Measurements from ENCODE around the gene ABHD5. TPM values are rescaled to one million over a fixed set of nuclear protein-coding genes. Genes with fewer than 3 reads are reported as not detected.
"Not testable (repeated sequence)": the region's sequence is repeated elsewhere in the genome, so short reads cannot be mapped to it uniquely, and the experiment has no call there.

ABHD5 gene
- 10 to 100 TPM; 28.6 to 48.5 TPM for total RNA-seq

DNA sequence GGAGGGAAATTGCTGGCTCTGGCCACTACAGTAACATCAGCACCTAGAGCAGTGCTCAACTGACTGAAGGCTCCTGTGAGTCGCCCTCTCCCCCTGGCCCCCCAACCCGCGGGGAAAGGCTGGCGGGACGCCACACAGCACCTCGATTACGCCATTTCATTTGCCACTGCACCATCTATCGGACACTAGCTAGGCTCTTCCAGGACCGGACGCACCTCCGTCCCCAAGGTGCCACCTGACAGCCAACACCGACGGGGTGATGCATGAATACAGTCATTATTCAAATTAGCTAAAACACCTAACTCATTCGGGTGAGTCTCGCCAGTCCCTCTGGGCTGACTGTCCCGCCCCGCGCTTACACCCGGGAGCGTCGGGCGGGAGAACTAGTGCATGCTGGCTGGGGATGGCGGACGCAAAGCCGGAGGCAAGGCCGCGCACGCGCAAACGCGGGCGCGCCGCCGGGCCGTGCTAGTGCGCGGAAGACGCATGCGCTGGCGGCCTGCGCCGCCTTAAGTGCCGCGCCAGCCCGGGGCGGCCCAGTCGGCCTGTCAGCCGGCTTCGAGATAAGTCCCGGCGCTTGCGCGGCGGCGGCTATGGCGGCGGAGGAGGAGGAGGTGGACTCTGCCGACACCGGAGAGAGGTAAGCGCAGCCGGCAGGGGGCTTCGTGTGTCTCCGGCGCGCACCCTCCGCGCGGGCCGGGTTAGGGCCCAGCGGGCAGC is at the start of gene ABHD5:
TSS of gene ABHD5 (plus strand) at position 539 of the 720 bp plus-strand sequence. CDS start at position 594, 55 bp downstream.
- Mint-ChIP-seq H3K27ac (peak within 1 kb of the TSS; percentile 85 to 91), H3K36me3 (peaks cover 7% of the 10 kb centered on the region), H3K4me3 (peak within 1 kb of the TSS; percentile 97), H3K9me3 (no peaks in the 10 kb centered on the region), H3K4me1 (ENCODE audit: low read depth in 2 of 2) (peaks cover 34 to 41% of the 10 kb centered on the region in 2 donors), H3K27me3 (no peaks in the 10 kb centered on the region)
- ATAC-seq, result peak; percentile 93 to 95
- peak; percentile 95 for DNase-seq (ENCODE audit: low spot score)

DNA sequence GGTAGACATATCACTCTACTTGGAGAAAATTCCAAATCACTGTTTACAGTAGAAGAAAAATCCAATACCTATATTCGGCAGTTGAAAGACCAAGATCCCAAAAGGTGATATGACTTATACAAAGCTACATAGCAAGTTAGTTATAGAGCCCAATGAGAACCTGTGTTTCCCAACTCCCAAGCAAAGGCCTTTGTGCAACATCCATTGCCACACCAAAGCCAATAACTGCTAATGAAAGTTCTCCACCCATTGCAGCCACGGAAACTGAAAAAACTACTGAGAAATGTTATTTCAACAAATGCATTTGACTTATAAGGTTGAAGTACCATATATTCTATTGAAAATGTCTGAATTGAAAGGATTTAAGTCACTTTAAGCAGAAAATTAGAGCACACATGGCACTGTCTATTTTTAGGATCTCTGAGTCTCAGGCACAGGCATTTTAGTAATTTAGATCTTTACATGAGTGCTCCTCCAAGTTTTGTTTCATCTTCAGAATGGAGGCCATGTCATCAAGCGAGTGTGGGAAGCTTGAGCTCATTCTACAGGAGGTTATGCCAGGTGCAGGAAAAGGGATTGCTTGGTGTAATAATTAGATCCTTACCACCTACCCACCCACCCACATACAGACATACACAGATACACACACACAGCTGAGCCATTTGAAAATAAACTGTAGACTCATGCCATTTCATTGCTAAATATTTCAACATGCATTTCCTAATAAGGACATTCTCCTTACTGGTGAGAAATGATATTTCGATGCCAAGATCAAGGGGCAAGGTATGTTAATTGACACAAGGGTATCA is 49.2 kb upstream of the ABHD5 start:
- ATAC-seq, result no peak
- no peaks in the 10 kb centered on the region for H3K36me3 Mint-ChIP-seq
- H3K9me3 Mint-ChIP-seq, result no peaks in the 10 kb centered on the region
- peaks cover 2 to 5% of the 10 kb centered on the region in 2 donors for H3K4me1 Mint-ChIP-seq (ENCODE audit: low read depth in 2 of 2)
- H3K27ac Mint-ChIP-seq, result no peak overlapping the region
- no peak for DNase-seq (ENCODE audit: low spot score)
- H3K27me3 Mint-ChIP-seq, result peaks cover 6 to 15% of the 10 kb centered on the region in 2 donors
- no peak overlapping the region for H3K4me3 Mint-ChIP-seq

DNA sequence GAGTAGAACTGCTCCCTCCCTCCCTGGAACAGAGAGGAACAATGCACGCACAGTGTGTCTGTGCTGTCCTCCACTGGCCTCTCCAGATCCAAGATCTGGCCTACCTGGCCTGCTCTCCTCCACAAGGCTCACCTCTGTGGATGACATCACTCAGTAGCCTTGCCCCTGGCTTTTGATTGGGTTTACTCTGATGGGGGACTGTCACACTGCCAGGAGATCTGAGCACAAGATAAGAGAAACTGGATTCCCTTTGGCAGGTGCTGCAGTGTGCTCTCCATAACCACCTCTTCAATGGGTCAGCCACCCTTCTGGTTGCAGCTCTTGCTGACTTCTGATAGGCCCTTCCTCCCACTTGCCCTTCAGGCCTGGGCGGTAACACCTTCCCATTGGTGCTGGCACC is 46.3 kb upstream of the ABHD5 start:
- DNase-seq (ENCODE audit: low spot score) (no peak), ATAC-seq (peak in 1 of 2 donors; percentile 20)
- no peaks in the 10 kb centered on the region for H3K4me1 Mint-ChIP-seq (ENCODE audit: low read depth in 2 of 2)
- peaks cover 12 to 19% of the 10 kb centered on the region in 2 donors for H3K27me3 Mint-ChIP-seq
- no peaks in the 10 kb centered on the region for H3K9me3 Mint-ChIP-seq
- H3K36me3 Mint-ChIP-seq, result no peaks in the 10 kb centered on the region
- no peak overlapping the region for H3K4me3 Mint-ChIP-seq
- H3K27ac Mint-ChIP-seq, result no peak overlapping the region

DNA sequence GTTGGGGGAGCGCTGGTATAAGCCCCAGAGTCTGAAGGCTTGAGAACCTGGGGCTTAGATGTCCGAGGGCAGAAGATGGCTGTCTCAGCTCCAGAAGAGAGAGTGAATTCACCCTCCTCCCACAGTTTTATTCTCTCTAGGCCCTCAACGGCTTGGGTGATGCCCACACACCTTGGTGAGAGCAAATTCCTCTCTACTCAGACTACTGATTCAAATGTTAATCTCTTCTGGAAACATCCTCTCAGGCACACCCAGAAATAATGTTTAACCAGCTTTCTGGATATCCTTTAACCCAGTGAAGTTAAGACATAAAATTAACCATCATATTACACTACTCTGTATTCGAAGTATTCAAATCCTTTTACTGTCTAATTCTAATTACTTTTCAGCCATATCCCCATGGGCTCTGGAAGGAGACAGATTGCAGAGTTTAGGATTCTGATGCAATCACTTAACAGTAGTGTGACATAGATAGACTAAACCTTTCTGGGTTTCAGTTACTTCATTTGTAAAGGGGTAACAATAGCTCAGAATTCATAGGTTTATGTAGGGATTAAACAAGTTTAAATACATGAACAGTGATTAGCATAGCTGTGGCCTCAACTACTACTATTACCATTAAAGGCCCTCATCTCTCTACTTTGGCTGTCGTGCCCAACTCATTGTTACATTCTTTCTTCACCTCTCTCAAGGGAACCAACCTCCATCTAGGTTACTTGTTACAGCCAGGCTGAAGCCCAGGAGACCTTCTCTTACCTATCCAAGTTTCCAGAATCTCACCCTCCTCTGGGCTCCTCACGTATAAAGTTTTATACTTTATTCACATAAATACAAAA is 43.2 kb upstream of the ABHD5 start:
- Mint-ChIP-seq H3K9me3 (no peaks in the 10 kb centered on the region), H3K4me3 (no peak overlapping the region), H3K36me3 (no peaks in the 10 kb centered on the region), H3K4me1 (ENCODE audit: low read depth in 2 of 2) (no peaks in the 10 kb centered on the region), H3K27ac (no peak overlapping the region), H3K27me3 (peaks cover 20 to 23% of the 10 kb centered on the region in 2 donors)
- no peak for ATAC-seq
- DNase-seq (ENCODE audit: low spot score), result no peak

DNA sequence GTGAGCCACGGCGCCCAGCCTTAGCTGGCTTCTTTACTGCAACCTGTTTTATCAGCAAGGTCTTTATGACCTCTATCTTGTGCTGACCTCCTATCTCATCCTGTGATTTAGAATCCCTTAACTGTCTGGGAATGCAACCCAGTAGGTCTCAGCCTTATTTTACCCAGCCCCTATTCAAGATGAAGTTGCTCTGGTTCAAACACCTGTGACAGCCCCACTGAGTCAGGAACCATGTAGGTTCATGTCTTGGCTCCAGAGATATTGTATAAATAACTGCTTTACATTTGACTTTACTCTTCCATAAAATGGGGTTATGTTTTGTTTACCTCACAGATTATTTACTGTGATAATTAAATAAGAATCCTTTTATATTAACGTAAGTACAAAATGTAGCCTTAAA is 41.8 kb upstream of the ABHD5 start:
- ATAC-seq, result no peak
- Mint-ChIP-seq H3K9me3 (no peaks in the 10 kb centered on the region), H3K4me1 (ENCODE audit: low read depth in 2 of 2) (no peaks in the 10 kb centered on the region), H3K27me3 (peaks cover 17 to 21% of the 10 kb centered on the region in 2 donors), H3K4me3 (no peak overlapping the region), H3K36me3 (no peaks in the 10 kb centered on the region), H3K27ac (no peak overlapping the region)
- no peak for DNase-seq (ENCODE audit: low spot score)

- no peak for DNase-seq (ENCODE audit: low spot score)
- Mint-ChIP-seq H3K27me3 (peaks cover 14 to 20% of the 10 kb centered on the region in 2 donors), H3K9me3 (no peaks in the 10 kb centered on the region), H3K36me3 (no peaks in the 10 kb centered on the region), H3K27ac (no peak overlapping the region), H3K4me3 (no peak overlapping the region), H3K4me1 (ENCODE audit: low read depth in 2 of 2) (no peaks in the 10 kb centered on the region)
- no peak for ATAC-seq
These were observed 41.3 kb upstream of the ABHD5 start for GRCh38 chr3:43649365-43649968.

GRCh38 chr3:43650345-43650744 is 40.4 kb upstream of the ABHD5 start:
- Mint-ChIP-seq H3K36me3 (no peaks in the 10 kb centered on the region), H3K27me3 (peaks cover 14 to 17% of the 10 kb centered on the region in 2 donors), H3K4me1 (ENCODE audit: low read depth in 2 of 2) (no peaks in the 10 kb centered on the region), H3K27ac (no peak overlapping the region), H3K9me3 (no peaks in the 10 kb centered on the region), H3K4me3 (no peak overlapping the region)
- ATAC-seq (no peak), DNase-seq (ENCODE audit: low spot score) (no peak)

DNA sequence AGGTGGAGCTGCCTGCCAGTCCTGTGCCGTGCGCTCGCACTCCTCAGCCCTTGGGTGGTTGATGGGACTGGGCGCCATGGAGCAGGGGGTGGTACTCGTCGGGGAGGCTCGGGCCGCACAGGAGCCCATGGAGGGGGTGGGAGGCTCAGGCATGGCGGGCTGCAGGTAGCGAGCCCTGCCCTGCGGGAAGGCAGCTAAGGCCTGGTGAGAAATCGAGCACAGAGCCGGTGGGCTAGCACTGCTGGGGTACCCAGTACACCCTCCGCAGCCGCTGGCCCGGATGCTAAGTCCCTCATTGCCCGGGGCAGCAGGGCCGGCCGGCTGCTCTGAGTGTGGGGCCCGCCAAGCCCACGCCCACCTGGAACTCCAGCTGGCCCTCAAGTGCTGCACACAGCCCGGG is 34.3 kb upstream of the ABHD5 start:
- not testable (repeated sequence) for H3K4me3 Mint-ChIP-seq

DNA sequence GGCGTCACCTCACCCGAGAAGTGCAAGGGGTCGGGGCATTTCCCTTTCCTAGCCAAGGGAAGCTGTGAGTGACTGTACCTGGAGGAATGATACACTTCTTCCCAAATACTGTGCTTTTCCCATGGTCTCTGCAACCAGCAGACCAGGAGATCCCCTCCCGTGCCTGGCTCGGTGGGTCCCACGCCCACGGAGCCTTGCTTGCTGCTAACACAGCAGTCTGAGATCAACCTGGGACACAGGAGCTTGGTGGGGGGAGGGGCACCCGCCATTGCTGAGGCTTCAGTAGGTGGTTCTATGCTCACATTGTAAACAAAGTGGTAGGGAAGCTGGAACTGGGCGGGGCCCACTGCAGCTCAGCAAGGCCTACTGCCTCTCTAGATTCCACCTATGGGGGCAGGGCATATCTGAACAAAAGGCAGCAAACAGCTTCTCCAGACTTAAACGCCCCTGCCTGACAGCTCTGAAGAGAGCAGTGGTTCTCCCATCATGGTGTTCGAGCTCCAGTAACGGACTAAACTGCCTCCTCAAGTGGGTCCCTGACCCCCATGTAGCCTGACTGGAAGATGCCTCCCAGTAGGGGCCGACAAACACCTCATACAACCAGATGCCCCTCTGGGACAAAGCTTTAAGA is 31.4 kb upstream of the ABHD5 start:
- peaks cover 15 to 29% of the 10 kb centered on the region in 2 donors for H3K27me3 Mint-ChIP-seq
- H3K27ac Mint-ChIP-seq, result no peak overlapping the region
- H3K4me3 Mint-ChIP-seq, result no peak overlapping the region
- ATAC-seq (no peak), DNase-seq (ENCODE audit: low spot score) (no peak)
- H3K9me3 Mint-ChIP-seq, result peaks cover 2% of the 10 kb centered on the region
- H3K4me1 Mint-ChIP-seq (ENCODE audit: low read depth in 2 of 2), result no peaks in the 10 kb centered on the region
- peaks cover 5% of the 10 kb centered on the region for H3K36me3 Mint-ChIP-seq

More for the DNA sequence above, 34.3 kb upstream of the ABHD5 start:
- not testable (repeated sequence) for H3K36me3 Mint-ChIP-seq; DNase-seq (ENCODE audit: low spot score); H3K27me3 Mint-ChIP-seq; H3K9me3 Mint-ChIP-seq; H3K4me1 Mint-ChIP-seq (ENCODE audit: low read depth in 2 of 2); ATAC-seq; H3K27ac Mint-ChIP-seq

DNA sequence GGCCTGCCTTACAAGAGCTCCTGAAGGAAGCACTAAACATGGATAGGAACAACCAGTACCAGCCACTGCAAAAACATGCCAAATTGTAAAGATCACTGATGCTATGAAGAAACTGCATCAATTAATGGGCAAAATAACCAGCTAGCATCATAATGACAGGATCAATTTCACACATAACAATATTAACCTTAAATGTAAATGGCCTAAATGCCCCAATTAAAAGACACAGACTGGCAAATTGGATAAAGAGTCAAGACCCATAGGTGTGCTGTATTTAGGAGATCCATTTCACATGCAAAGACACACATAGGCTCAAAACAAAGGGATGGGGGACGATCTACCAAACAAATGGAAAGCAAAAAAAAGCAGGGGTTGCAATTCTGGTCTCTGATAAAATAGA is 29.4 kb upstream of the ABHD5 start:
- not testable (repeated sequence) for DNase-seq (ENCODE audit: low spot score); H3K4me1 Mint-ChIP-seq (ENCODE audit: low read depth in 2 of 2); ATAC-seq; H3K36me3 Mint-ChIP-seq; H3K4me3 Mint-ChIP-seq; H3K9me3 Mint-ChIP-seq; H3K27ac Mint-ChIP-seq
- H3K27me3 Mint-ChIP-seq, result peaks cover 19 to 29% of the 10 kb centered on the region in 2 donors

- H3K36me3 Mint-ChIP-seq; H3K4me1 Mint-ChIP-seq (ENCODE audit: low read depth in 2 of 2); H3K9me3 Mint-ChIP-seq; ATAC-seq; H3K4me3 Mint-ChIP-seq; H3K27ac Mint-ChIP-seq; DNase-seq (ENCODE audit: low spot score): not testable (repeated sequence)
- H3K27me3 Mint-ChIP-seq, result peaks cover 31 to 40% of the 10 kb centered on the region in 2 donors
These were observed 25.7 kb upstream of the ABHD5 start for GRCh38 chr3:43665011-43665410.

- H3K27ac Mint-ChIP-seq, result no peak overlapping the region
- DNase-seq (ENCODE audit: low spot score), result no peak
- H3K27me3 Mint-ChIP-seq, result peaks cover 13 to 17% of the 10 kb centered on the region in 2 donors
- no peaks in the 10 kb centered on the region for H3K9me3 Mint-ChIP-seq
- no peak overlapping the region for H3K4me3 Mint-ChIP-seq
- ATAC-seq, result no peak
- no peaks in the 10 kb centered on the region for H3K4me1 Mint-ChIP-seq (ENCODE audit: low read depth in 2 of 2)
- no peaks in the 10 kb centered on the region for H3K36me3 Mint-ChIP-seq
These were observed 19.9 kb upstream of the ABHD5 start for GRCh38 chr3:43670635-43671522.

Data from natural killer cell treated with Interleukin-12 subunit alpha and Interleukin-12 subunit beta and Interleukin-15 and Interleukin-18, amount 100 ng/mL, for 72 hours (primary cell).